NCI-H2081 treated with DMSO at 0.1 percent for 48 hours (cell line): ENCODE results near the gene TMEM273.

Experiments
- DNase-seq: peaks from one replicate; lab custom pipeline; 2025; lab: John Stamatoyannopoulos, UW

The TMEM273 gene, protein sequence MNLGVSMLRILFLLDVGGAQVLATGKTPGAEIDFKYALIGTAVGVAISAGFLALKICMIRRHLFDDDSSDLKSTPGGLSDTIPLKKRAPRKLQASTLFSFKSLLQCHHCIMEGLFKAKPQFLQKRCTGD

DNA sequence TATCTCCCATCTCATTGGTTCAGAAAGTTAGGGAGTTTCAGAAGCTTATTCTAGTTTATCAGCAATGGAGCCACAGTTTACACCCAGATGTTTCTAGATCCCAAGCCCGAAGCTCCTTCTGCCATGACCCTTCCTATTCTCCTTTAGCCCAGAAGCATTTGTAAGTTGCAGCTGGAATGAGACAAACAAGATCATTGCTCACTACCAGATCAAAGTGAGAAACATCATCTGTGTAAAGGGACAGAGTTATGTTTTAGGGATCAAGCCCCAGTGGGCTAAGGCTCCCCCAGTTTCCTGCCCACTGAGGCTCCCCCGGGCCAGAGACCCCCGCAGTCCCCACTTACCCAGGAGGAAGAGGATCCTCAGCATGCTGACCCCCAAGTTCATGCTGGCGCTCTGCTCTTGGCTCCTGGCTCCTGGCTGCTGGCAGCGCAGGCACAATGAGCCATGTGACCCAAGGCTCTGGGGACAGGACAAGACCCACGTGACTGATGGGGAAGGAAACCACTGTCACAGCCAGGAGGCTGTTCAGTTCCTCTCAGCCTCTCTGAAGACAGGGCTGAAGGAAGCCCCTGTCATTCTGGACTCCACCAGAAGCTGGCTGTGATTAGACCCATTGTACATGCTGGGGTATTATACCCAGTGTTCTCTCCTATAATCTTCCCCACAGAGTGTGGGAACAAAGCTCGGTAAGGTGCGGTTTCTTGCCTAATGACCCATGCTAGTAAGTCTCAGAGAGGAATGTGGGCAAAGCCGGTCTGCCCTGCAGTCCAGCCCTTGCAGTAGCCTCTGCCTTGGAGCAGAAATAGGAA lies at the start of gene TMEM273:
TSS of gene TMEM273 (minus strand) at position 442 of the 812 bp plus-strand sequence. CDS start at position 387, 55 bp downstream.
- DNase-seq, result no peak

DNA sequence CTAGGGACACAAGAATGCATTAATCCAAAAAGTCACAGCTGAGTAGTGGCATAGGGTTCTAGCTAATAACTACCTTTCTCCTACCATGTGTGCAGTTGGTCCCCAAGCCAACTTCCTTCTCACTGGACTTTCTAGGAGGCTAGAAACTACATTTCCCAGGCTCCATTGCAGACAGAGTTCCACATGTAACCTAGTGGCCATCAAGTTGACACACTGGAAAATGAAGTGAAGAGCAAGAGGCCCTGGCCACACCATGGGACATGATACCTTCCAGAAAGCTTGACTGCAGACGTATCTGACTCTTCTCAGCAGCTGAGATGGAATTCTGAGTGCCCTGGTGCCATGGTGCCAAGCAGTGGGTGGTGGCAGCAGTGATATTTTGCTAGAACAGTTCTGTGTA lies 49.8 kb upstream of the TMEM273 start:
- no peak for DNase-seq

DNA sequence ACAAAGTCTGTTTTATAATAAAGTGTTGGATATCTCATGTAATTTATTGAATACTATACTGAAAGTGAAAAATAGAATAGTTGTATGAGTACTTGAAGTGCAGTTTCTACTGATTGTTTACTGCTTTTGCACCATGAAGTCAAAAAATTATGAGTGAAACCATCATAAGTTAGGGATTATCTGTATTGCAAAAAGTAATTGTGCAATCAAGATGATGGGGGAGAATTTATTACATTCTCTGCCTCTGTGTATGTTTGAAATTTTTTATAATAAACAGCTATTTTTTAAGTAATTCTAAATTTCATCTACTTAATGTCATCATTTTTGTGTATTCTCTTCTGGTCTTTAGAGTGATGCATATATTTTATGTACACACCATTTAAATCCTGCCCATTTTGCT lies 47.2 kb upstream of the TMEM273 start:
- DNase-seq, result no peak

DNA sequence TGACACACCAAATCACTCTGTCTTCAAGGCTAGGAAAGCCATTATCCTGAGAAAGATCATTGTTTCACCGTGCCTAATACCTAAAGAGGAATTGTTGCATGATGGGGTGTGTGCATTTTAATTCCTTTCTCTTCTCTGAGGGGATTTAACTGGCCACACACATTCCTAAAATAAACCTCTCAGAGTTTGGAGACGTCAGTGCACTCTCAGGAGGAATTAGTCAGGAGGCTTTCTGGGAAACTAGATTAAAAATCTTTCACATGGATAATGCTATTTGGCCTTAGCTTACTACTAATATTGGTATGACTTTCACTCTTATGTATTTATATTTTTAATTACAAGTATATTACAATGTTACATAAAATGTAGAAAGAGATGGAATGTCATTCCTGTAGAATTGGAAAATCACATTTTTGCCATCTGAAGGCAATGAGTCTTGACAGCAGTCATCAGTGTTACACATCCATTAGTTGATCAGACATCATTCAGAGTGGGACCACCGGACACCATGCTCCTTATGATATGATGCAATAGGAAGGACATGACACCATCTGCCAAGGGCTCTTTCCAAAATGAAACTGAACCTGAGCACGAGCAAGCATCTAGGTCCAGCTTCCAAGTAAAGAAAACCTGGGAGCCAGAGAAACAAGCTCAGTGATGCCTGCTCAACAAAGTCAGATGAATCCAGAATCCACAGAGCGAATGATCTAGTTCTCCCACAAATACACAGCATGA lies 43.1 kb upstream of the TMEM273 start:
- DNase-seq, result no peak

DNA sequence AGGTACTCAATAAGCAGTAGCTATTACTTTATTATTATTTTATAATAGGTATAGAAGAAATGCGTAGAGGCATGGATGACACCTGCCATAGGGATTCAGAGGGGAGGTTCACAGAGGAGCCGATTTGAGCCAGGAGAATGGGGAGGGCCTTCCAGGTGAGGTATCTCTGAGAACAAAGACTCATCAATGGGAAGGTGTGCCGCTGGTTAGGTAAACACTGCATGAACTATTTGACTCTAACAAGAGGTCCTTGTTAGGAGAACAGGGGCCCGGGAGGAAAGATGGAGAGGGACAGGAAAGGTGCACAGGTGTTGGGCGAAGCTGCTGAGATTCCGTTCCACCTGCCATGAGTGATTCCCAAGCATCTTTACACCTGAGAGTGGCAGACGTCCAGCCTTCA lies 41.8 kb upstream of the TMEM273 start:
- no peak for DNase-seq

DNA sequence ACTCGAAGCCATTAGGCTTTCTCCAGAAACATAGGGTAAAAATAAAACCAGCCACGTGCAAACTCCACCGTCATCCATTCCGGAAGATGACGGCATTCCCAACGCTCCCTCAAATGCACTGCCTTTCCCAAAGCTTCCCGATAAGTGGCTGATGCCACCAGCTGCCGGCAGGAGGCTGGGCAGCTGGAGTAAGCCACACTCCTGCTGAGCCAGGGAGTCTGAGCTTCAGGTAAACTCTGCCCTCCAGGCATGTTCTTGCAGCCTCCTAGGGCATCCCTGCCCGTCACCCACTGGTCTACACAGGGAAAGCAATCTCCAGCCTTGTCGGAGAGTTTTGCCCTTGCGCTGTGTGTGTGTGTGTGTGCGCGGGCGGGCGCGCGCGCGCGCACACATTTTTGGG lies 40.5 kb upstream of the TMEM273 start:
- DNase-seq, result no peak

DNA sequence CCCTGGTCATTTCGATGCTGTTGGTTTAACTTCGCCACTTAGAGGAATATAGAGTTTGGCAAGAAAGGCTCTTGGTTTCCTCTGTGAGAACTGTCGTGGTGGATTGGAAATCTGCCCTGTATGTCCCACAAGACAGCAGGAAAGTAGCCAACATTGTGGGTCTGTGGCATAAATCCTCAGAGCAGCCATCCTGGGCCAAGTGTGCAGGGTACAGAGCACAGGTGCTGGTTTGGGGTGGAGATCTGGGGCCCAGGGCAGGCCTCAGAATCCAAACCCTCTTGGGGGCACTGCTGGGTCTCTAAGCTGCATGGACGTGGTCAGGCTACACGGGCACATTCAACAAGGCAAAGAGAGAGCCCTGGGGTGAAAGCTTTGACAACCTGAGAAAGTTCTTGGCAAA lies 39.2 kb upstream of the TMEM273 start:
- DNase-seq, result no peak

DNA sequence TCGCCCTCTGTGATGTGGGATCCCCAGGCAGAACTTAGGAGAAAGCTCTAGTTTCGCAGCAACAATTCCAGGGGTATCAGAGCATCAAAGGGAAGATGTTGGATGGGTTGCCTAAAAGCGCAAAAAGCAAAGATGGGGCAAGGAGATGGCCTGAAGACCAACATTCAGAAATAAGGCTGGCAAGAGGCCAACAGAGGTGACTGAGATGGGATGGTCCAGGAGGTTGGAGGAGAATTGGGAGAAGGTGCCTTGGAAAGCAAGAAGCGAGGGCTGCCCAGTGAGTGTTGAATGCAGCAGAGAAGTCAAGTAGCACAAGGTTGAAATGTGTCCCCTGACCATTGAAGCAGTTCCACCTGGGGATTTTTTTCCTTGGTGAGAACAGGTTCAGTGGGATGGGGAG lies 38.4 kb upstream of the TMEM273 start:
- DNase-seq, result no peak

DNA sequence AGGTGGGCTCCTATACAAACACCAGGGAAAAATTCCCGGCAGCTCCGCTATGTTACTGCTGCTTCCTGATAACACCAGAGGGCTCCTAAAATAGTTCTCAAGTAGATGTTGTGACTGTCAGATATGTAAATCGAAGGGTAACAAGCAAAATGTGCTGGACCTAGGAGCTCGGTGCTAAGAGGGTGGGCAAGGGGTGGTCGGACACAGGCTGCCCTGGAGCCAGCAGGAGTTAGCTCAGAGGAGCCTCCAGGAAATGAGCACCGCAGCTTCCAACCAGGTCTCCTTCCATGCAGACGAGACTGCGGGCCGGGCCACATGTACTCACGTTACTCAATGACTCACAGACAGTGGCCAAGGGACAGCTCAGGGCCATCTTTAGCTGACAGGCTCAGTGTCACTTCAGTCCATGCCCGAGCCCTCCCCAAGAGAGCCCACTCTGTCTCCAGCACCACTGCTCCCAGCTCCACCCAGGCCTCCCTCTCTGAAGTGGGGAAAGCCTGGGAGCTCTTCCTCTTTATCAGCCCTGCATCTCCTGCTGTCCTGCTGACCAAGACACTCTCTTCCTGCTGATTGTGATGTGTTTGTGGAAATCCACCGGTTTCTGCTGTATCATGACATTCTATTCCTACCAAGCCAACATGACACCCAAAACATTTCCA lies 37.2 kb upstream of the TMEM273 start:
- DNase-seq, result no peak

DNA sequence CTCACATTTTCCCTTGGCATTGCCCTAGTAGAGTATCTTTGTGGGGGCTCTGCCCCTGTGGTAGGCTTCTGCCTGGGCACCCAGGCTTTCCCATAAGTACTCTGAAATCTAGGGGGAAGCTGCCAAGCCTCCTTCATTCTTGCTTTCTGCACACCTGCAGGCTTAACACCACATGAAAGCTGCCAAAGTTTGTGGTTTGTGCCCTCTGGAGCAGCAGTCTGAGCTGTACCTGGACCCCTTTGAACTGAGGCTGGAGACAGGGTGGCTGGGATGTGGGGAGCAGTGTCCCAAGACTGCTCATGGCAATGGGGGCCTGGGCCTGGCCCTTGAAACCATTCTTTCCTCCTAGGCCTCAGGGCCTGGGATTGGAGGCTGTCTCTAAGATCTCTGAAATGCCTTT lies 35.0 kb upstream of the TMEM273 start:
- DNase-seq, result no peak

DNA sequence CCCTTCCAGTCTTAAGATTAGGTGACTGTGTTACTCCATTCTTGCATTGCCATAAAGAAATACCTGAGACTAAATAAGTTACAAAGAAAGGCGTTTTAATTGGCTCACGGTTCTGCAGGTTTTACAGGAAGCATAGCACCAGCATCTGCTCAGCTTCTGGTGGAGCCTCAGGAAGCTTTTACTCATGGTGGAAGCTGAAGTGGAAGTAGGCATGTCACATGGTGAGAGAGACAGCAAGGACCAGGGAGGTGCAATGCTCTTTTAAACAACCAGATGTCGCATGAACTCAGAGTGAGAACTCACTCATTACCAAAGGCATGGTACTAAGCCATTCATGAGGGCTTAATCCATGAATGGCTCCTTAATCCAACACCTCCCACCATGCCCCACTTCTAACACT lies 34.0 kb upstream of the TMEM273 start:
- DNase-seq, result no peak

DNA sequence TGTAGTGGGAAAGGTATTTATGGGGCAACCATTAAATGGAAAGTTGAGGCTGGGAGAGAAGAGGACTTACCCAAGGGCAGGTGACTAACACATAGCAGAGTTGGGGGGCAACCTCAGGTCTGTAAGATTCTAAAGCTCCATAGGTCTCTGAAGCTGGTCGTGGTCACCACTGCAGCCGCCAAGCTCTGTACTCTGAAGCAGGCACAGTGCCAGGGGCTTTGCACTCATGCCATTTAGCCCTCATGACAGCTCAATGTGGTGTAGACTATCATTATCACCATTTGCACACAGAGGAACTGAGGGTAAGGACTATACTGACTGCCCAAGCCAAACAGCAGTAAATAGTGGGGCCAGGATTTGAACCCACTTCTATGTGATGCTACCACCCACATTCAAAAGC lies 32.5 kb upstream of the TMEM273 start:
- no peak for DNase-seq

DNA sequence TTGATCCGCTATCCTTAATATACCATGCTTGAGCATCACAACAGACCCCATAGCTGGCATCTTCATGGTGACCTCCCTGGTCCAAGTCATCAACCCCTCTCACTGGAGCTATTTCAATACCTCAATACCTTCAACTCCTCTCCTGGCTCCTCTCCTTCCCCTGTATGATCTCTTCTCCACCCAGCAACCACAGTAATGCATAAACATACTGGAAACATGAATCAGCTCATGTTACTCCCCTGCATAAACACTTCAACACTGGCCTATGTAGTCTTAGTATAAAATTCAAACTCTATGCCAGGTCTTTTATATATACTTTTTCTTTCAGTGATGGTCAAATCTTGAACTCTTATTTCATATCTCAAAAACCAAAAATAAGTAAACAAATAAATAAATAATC lies 31.8 kb upstream of the TMEM273 start:
- DNase-seq, result no peak

DNA sequence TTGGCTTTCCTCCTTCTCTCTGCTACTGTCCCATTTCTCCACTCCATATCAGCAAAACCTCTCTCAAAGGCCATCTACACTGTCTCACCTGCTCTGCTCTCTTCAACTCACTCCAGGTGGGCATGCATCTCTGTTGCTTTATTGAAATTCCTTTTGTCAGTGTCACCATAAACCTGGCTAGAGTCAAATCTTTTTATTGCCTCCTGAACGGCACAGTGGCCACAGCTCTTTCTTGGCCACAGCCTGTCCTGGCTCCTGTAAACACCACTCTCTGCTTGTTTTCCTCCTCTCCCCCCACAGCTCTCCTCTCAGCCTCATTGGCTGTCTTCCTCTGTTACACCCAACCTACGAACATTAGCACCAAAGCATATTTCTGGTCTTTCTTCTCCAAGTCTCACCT lies 31.1 kb upstream of the TMEM273 start:
- no peak for DNase-seq

DNA sequence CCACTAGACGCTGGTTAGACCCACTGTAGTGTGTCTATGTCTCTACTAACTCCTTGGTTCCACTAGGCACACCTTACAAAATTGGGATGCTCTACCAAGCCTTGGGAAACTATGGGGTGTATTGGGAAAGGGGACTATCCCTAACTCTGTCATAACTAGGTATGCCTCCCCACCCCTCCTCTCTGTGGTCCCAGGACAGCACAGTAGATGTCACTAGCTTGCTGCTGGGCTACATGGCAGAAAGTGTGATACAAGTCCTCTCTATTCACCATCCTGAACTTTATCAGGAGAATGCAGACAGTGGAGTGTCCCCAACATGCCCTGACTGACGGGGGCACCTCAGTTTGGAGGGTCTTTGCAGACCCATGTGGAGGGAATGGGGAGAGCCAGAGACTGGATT lies 30.3 kb upstream of the TMEM273 start:
- DNase-seq, result no peak

DNA sequence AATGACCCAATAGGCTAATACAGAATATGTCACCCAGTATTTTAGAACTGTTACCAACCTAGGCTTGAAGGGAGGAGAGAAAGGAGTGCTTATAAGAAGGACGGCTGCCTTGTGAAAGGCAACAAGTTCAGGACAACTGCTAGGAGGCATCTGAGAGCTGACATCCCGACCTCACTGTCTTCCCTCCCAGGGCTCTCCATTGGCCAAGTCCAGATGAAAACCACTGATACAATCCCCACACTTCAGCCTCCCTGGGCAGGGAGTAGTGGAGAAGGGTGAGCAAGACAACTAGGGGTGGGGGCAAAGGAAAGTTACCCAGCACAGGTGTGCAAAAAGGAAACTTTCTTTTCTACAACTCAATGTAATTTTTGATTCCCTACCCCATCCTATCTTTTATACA lies 29.5 kb upstream of the TMEM273 start:
- no peak for DNase-seq

DNA sequence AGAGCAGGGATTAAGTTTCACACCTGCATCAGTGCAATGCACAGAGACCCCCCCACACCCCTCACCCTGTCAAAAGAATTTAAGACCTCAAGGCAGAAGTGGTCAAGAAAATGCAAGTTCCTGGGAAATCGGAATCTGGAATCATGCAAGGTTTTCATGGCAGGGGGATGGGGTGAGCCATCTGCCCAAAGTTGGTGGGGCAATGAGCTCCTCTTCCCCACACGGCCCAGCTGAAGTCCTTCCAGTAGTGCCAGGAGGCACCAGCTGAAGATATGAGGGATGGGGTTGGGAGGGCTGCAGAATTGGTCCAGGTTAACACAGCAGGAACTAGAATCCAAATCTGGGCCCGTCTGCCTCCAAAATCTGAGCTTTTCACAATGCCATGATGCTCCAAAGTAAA lies 25.0 kb upstream of the TMEM273 start:
- no peak for DNase-seq

DNA sequence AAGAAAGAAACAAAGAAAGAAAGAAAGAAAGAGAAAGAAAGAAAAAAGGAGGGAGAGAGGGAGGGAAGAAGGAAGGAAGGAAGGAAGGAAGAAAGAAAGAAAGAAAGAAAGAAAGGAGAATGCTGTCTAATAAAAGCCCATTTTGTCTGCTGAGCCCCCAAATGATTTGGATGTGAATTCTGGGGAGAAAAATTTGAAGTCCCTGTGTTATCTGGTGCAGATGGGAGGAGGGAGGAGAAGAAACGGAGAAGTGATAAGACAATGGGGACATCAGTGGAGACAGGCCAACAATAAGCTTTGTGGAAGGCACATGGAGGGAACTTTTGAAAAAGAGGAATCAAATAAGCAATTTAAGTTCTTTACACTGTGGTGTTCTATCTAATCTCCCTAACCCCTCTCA lies 24.6 kb upstream of the TMEM273 start:
- DNase-seq, result no peak

DNA sequence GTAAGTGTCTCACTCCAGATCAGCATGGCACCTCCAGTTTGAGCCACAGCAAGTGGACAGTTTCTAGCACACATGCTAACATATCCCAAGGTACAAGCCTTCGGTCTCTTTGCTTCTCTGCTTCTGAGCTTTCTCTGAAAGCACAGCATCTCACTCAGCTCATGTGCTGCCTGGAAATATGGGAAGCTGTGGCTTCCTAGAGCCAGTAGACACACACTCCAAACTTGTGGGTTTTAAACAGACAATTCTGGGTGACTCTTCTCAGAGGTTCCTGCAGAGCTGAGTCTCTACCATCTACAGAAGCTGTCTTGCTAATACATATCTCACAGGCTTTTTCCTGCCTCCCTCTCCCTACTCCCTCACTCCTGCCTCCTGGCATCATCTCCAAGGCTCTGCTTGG lies 23.9 kb upstream of the TMEM273 start:
- no peak for DNase-seq

DNA sequence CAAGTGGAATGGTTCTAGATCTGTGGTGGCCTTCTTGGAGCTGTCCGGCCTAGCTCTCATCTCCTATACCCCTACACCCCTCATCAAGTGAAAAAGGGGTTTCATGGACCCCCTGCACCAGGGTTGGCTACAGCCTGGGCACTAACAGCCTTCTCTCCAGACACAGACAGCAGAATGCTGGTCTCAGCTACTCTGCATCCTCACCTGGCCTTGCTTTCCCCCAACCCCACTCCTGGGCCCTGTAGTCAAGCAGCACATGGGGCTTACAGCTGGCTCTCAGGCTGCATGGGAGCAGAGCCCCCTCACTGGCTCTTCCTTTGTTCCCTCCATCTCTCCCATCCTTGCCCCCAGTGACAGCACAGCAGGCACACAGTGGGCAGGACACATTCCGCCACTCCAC lies 20.8 kb upstream of the TMEM273 start:
- no peak for DNase-seq

DNA sequence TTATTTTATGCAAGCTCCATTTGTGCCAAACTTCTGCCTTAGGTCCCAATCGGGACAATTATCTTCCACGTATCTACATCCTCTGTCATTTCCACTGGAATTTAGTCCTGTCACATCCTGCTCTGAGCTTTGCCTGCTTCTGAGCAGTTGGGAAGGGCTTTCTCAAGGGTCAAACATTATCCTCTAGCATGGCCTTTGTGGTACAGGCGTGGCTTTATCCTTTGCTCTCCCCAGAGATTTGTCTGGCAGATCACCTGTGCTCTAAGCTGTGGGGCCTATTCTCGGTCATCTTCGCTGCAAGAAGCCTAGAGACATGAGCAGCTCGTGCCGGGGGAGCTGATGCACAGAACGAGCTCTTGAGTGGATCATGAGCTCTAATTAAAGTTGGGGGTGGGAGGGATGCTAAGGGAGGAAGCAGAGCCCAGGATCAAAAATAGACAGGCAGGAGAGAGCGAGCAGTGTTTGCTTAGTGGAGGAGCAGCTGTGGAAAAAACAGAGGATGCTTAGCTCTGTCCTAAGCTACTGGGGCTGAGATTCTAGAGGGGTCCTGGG lies 19.8 kb upstream of the TMEM273 start:
- no peak for DNase-seq

DNA sequence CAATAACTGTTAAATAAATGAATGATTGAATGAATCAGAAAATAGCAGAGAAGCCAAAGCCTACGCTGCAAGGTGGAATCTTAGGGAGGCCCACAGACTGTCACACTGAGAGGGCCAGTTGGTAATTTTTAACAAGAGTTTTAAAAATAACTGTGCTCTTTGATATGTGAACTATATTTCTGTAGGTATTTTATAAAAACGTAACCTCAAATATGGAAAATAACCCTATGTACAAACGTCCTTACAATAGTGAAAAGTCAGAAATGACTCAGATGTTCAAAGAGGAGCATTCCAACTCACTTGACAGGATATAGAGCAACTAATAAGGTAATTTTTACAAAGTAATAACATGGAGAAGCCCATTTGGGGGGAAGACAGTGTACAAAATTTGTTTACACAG lies 18.9 kb upstream of the TMEM273 start:
- DNase-seq, result no peak

DNA sequence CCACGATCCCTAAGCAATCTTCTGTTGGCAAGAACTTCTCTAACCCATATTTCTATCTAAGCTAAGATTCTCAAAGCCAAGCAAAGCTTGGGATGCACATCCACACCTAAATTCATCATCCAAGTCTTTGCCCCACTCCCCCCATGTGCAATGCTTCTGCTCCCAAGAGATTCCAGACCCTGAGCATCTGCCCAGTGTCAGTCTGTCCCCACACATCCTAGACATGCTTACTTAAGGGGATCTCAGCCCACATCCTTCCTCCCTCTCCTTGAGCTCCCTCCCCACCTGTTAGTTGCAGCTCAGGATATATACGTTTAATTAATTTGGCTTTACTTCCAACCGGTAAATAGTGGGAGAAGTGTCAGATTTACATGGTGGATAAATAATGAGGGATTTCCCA lies 17.0 kb upstream of the TMEM273 start:
- no peak for DNase-seq
